ENCODE measurements around the gene RAB9A.
"Not testable (repeated sequence)": the region's sequence is repeated elsewhere in the genome, so short reads cannot be mapped to it uniquely, and the experiment has no call there.

Gene RAB9A

DNA sequence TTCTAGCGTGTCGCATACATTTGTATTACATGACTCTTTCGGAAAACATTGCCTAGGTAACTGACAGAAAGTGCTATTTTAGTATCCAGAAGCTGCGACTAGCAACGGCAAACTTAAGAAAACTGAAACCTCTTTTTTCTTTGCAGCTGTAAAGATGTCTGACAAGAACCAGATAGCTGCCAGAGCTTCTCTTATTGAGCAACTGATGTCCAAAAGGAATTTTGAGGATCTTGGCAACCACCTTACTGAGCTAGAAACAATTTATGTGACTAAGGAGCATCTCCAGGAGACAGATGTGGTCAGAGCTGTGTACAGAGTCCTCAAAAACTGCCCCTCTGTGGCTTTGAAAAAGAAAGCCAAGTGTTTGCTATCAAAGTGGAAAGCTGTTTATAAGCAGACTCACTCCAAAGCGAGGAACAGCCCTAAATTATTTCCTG is 26.6 kb upstream of the RAB9A start:
- CTCF ChIA-PET = interaction anchor here (0.8 to 1.1 kb wide), 4 partner anchors 9 to 156 kb away, joined by 3 to 5 read pairs (median 3); no protein-coding TSS in a partner anchor
- no peak for DNase-seq (ENCODE audit: extremely low spot score)
- TF ChIP-seq, protein P1, sequence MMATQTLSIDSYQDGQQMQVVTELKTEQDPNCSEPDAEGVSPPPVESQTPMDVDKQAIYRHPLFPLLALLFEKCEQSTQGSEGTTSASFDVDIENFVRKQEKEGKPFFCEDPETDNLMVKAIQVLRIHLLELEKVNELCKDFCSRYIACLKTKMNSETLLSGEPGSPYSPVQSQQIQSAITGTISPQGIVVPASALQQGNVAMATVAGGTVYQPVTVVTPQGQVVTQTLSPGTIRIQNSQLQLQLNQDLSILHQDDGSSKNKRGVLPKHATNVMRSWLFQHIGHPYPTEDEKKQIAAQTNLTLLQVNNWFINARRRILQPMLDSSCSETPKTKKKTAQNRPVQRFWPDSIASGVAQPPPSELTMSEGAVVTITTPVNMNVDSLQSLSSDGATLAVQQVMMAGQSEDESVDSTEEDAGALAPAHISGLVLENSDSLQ (IDR thresholded peaks at IDR 0.05) = no peak
- TF ChIP-seq ARNT (IDR thresholded peaks at IDR 0.05) (no peak), FOXA1 (IDR thresholded peaks at IDR 0.05) (no peak), TARDBP (IDR thresholded peaks at IDR 0.05) (no peak), NFRKB (IDR thresholded peaks at IDR 0.05) (no peak), L3MBTL2 (conservative IDR thresholded peaks at IDR 0.05) (no peak), CTBP1 (IDR thresholded peaks at IDR 0.05; ENCODE audit: borderline replicate concordance) (no peak), SUZ12 (IDR thresholded peaks at IDR 0.05) (no peak), ELF4 (IDR thresholded peaks at IDR 0.05) (no peak), BHLHE40 (IDR thresholded peaks at IDR 0.05; ENCODE audit: borderline replicate concordance) (no peak), FOXM1 (IDR thresholded peaks at IDR 0.05; ENCODE audit: borderline replicate concordance) (no peak), FOXK2 (IDR thresholded peaks at IDR 0.05) (no peak), LEF1 (IDR thresholded peaks at IDR 0.05; ENCODE audit: borderline replicate concordance) (no peak), ZNF384 (IDR thresholded peaks at IDR 0.05) (no peak), SP1 (IDR thresholded peaks at IDR 0.05) (no peak), HDGF (IDR thresholded peaks at IDR 0.05; ENCODE audit: borderline replicate concordance) (no peak)
- POLR2A ChIA-PET = interaction anchor here (0.9 to 2.8 kb wide), 6 partner anchors 10 to 72 kb away, joined by 3 to 17 read pairs (median 3); partner anchors contain the start of genes OFD1, RAB9A, TCEANC and TRAPPC2

DNA sequence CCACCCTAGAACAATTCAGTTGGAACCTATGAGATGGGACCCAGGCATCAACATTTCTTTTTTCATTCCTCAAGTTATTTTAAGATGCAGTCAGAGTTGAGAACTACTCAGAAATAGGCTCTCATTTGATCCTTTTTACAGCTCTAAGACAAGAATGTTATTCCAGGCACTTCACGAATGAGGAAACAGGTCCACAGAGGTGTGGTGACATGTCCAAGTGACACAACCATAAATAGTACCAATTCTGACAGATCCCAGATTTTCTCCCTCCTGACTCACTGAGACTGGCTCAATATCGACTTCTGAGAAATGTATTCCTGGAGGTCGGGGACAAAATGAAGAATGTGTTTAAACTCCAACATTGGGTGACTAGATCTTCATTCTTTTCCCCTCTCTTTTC is 24.9 kb upstream of the RAB9A start:
- POLR2A ChIA-PET = interaction anchor here (1.4 to 2.8 kb wide), 3 partner anchors 11 to 71 kb away, joined by 3 to 17 read pairs (median 4); partner anchors contain the start of genes OFD1, TCEANC and TRAPPC2
- CTCF ChIA-PET = no interaction called here
- TF ChIP-seq FOXK2 (IDR thresholded peaks at IDR 0.05) (no peak), ZNF384 (IDR thresholded peaks at IDR 0.05) (no peak), FOXA1 (IDR thresholded peaks at IDR 0.05) (no peak), SUZ12 (IDR thresholded peaks at IDR 0.05) (no peak), HDGF (IDR thresholded peaks at IDR 0.05; ENCODE audit: borderline replicate concordance) (no peak), SP1 (IDR thresholded peaks at IDR 0.05) (no peak), FOXM1 (IDR thresholded peaks at IDR 0.05; ENCODE audit: borderline replicate concordance) (no peak), NFRKB (IDR thresholded peaks at IDR 0.05) (no peak), L3MBTL2 (conservative IDR thresholded peaks at IDR 0.05) (no peak), CTBP1 (IDR thresholded peaks at IDR 0.05; ENCODE audit: borderline replicate concordance) (no peak), BHLHE40 (IDR thresholded peaks at IDR 0.05; ENCODE audit: borderline replicate concordance) (no peak), ELF4 (IDR thresholded peaks at IDR 0.05) (no peak), TARDBP (IDR thresholded peaks at IDR 0.05) (no peak), ARNT (IDR thresholded peaks at IDR 0.05) (no peak), LEF1 (IDR thresholded peaks at IDR 0.05; ENCODE audit: borderline replicate concordance) (no peak)
- TF ChIP-seq, protein P1 (IDR thresholded peaks at IDR 0.05) = no peak

DNA sequence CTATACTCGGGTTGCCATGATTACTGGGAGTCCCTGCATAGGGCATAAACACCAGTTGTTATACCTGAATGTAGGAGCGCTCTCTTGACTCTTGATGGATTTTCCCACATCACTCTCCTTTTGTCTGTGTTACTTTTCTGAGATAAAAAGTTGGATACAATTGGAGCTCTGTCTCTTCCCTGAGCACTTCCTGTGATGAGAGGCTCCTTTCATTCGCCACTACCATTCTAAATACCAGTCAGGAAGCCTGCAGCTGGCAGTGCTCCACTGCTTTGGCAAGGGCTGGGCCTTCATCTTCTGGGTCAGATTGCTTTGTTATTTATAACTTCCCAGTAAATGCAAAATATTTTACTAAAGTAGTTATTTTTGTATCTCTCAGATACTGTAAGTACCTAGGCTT is 22.1 kb upstream of the RAB9A start:
- TF ChIP-seq SUZ12 (IDR thresholded peaks at IDR 0.05) = no peak
- CTCF ChIA-PET = interaction anchor here (1.4 kb wide), 1 partner anchor 8 kb away, joined by 4 read pairs; no protein-coding TSS in a partner anchor
- POLR2A ChIA-PET = interaction anchor here (1.5 kb wide), 1 partner anchor 68 kb away, joined by 4 read pairs; the partner anchor contains the start of genes OFD1 and TRAPPC2
- DNase-seq (ENCODE audit: extremely low spot score) = no peak

More for the DNA sequence above, 24.9 kb upstream of the RAB9A start:
- DNase-seq (ENCODE audit: extremely low spot score) = no peak

DNA sequence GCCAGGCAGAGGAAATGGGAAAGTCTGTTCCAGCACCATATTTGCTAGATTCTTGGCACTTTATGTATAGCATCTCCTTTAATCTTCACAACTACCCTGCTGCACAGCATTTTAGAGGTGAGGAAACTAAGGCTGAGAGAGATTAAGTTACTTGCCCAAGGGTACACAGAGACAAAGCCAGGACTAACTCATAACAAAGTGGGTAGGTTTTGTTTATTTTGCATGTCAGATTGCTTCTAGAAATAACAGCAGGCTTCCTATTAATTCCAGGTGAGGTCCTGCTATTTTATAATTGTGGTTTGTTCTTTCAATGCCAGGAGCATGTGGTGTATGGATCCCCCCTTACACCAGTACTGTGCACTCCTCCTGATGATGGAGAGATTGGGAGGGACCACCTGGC is 21.0 kb upstream of the RAB9A start:
- TF ChIP-seq LEF1 (IDR thresholded peaks at IDR 0.05; ENCODE audit: borderline replicate concordance) (no peak), ZNF384 (IDR thresholded peaks at IDR 0.05) (no peak), TARDBP (IDR thresholded peaks at IDR 0.05) (no peak), HDGF (IDR thresholded peaks at IDR 0.05; ENCODE audit: borderline replicate concordance) (no peak), ARNT (IDR thresholded peaks at IDR 0.05) (no peak), FOXA1 (IDR thresholded peaks at IDR 0.05) (no peak), CTBP1 (IDR thresholded peaks at IDR 0.05; ENCODE audit: borderline replicate concordance) (no peak), L3MBTL2 (conservative IDR thresholded peaks at IDR 0.05) (no peak), BHLHE40 (IDR thresholded peaks at IDR 0.05; ENCODE audit: borderline replicate concordance) (no peak), NFRKB (IDR thresholded peaks at IDR 0.05) (no peak), FOXK2 (IDR thresholded peaks at IDR 0.05) (no peak), FOXM1 (IDR thresholded peaks at IDR 0.05; ENCODE audit: borderline replicate concordance) (no peak), ELF4 (IDR thresholded peaks at IDR 0.05) (no peak), SUZ12 (IDR thresholded peaks at IDR 0.05) (no peak), SP1 (IDR thresholded peaks at IDR 0.05) (no peak)
- TF ChIP-seq, protein P1 (IDR thresholded peaks at IDR 0.05) = no peak
- no peak for DNase-seq (ENCODE audit: extremely low spot score)
- ChIA-PET CTCF (interaction anchor here (1.4 kb wide), 1 partner anchor 9 kb away, joined by 4 read pairs; no protein-coding TSS in a partner anchor), POLR2A (interaction anchor here (1.5 kb wide), 1 partner anchor 67 kb away, joined by 4 read pairs; the partner anchor contains the start of genes OFD1 and TRAPPC2)

DNA sequence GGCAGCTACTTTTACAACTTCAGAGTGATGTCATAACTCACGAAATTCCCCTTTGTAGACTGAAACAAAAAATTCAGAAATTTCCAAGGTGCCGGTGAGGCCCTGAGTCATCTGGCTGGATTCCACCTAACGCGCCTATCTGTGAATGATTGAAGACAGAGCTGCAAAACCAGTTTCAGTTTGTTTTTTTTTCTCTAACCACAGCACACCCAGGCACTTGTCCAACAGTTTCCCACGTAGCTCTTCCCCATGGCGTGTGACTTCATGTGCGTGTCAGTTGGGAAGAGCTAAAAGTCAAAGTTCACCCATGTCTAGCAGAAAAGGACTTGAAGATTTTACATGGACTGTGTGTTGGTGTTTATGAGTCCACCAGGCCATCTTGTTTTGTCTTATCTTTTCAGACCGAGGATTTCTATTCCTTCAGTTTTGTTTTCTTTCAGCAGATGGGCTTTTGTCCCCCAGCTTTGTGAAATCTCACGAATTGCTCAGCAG is 19.6 kb upstream of the RAB9A start:
- CTCF ChIA-PET = interaction anchor here (0.6 to 1.1 kb wide), 3 partner anchors 16 to 162 kb away, joined by 3 to 4 read pairs (median 3); no protein-coding TSS in a partner anchor
- TF ChIP-seq BHLHE40 (IDR thresholded peaks at IDR 0.05; ENCODE audit: borderline replicate concordance) = no peak
- TF ChIP-seq ARNT (IDR thresholded peaks at IDR 0.05) = no peak
- TF ChIP-seq, protein P1 (IDR thresholded peaks at IDR 0.05) = no peak
- no peak for TF ChIP-seq FOXK2 (IDR thresholded peaks at IDR 0.05)
- no peak for TF ChIP-seq ZNF384 (IDR thresholded peaks at IDR 0.05)
- TF ChIP-seq SUZ12 (IDR thresholded peaks at IDR 0.05) = no peak
- TF ChIP-seq CTBP1 (IDR thresholded peaks at IDR 0.05; ENCODE audit: borderline replicate concordance) = no peak
- no peak for TF ChIP-seq LEF1 (IDR thresholded peaks at IDR 0.05; ENCODE audit: borderline replicate concordance)
- TF ChIP-seq HDGF (IDR thresholded peaks at IDR 0.05; ENCODE audit: borderline replicate concordance) = no peak
- TF ChIP-seq SP1 (IDR thresholded peaks at IDR 0.05) = no peak
- TF ChIP-seq TARDBP (IDR thresholded peaks at IDR 0.05) = no peak
- TF ChIP-seq ELF4 (IDR thresholded peaks at IDR 0.05) = no peak
- TF ChIP-seq FOXA1 (IDR thresholded peaks at IDR 0.05) = no peak
- POLR2A ChIA-PET = interaction anchor here (0.9 to 2.0 kb wide), 5 partner anchors 16 to 361 kb away, joined by 3 to 10 read pairs (median 3); partner anchors contain the start of genes GEMIN8, OFD1, RAB9A and TRAPPC2
- no peak for DNase-seq (ENCODE audit: extremely low spot score)

DNA sequence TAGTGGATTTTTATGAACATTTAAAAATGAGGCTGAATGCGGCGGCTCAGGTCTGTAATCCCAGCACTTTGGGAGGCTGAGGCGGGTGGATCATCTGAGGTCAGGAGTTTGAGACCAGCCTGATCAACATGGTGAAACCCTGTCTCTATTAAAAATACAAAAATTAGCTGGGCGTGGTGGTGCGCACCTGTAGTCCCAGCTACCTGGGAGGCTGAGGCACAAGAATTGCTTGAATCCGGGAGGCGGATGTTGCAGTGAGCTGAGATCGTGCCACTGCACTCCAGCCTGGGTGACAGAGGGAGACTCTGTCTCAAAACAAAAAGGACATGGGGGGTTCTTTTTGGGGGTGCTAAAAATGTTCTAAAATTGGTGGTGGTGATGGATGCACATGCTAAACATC is 19.2 kb upstream of the RAB9A start:
- DNase-seq (ENCODE audit: extremely low spot score) = not testable (repeated sequence)
- CTCF ChIA-PET = interaction anchor here (0.6 to 1.1 kb wide), 2 partner anchors 81 to 163 kb away, joined by 3 read pairs; no protein-coding TSS in a partner anchor
- POLR2A ChIA-PET = interaction anchor here (0.9 to 2.0 kb wide), 5 partner anchors 15 to 360 kb away, joined by 3 to 10 read pairs (median 3); partner anchors contain the start of genes GEMIN8, OFD1, RAB9A and TRAPPC2

All from HEK293T (cell line).